Sigmoid colon (tissue), 7 donors: Measurements from ENCODE around the gene FBXO46. TPM values are rescaled to one million over a fixed set of nuclear protein-coding genes. Genes with fewer than 3 reads are reported as not detected.
"Not testable (repeated sequence)": the region's sequence is repeated elsewhere in the genome, so short reads cannot be mapped to it uniquely, and the experiment has no call there.

Source experiments
- DNase-seq: peaks from one replicate; pipeline ENCODE4 v3.0.0-alpha.2; 2019
- H3K27ac ChIP-seq, 4 donors: fragments of 200-600 bp; sonication (generic); one replicate each; pipeline ENCODE4 v1.5.1; 2016 to 2019; ENCODE audit warnings: mild to moderate bottlenecking in 1 of 4
- H3K27me3 ChIP-seq, 3 donors: fragments of 200-600 bp; sonication (generic); one replicate each; pipeline ENCODE4 v1.5.1; 2019; ENCODE audit warnings: mild to moderate bottlenecking in 1 of 3
- H3K36me3 ChIP-seq, 4 donors: fragments of 200-600 bp; sonication (generic); one replicate each; pipeline ENCODE4 v1.5.1; 2016 to 2019
- H3K4me1 ChIP-seq, 4 donors: fragments of 200-600 bp; sonication (generic); one replicate each; pipeline ENCODE4 v1.5.1; 2017 to 2019
- H3K4me3 ChIP-seq, 4 donors: fragments of 200-600 bp; sonication (generic); one replicate each; pipeline ENCODE4 v1.5.1; 2017 to 2019; ENCODE audit warnings: mild to moderate bottlenecking in 2 of 4, moderate library complexity in 1 of 4
- H3K9me3 ChIP-seq, 4 donors: fragments of 200-600 bp in 3 of 4; sonication (generic) in 3 of 4; one replicate each; pipeline versions ENCODE4 v1.5.1 to v1.6.1; 2013 to 2019
- EP300 ChIP-seq, 4 donors: sonication (generic); formaldehyde crosslinking; IDR thresholded peaks; one replicate each; pipeline ENCODE4 v1.6.1; 2017; ENCODE audit warnings: antibody characterized with exemption in 4 of 4
- POLR2A ChIP-seq, 2 donors: fragments of 450-650 bp; IDR thresholded peaks; one replicate each; pipeline ENCODE4 v1.6.1; 2016; ENCODE audit warnings: antibody characterized with exemption in 2 of 2, mild to moderate bottlenecking in 2 of 2, moderate library complexity in 2 of 2
- POLR2AphosphoS5 ChIP-seq, 4 donors: sonication (generic); formaldehyde crosslinking; IDR thresholded peaks; one replicate each; pipeline ENCODE4 v1.6.1; 2017; ENCODE audit warnings: antibody characterized with exemption in 4 of 4
- WGBS, 2 donors: extraction: QIAGEN DNeasy Blood & Tissue Kit; methylation state at CpG; one replicate each; pipeline ENCODE4 v1.1.7; 2013; 5-methylcytosine and 5-hydroxymethylcytosine counted together
- intact Hi-C: fragments of 100-400 bp; cut with DNase I; formaldehyde crosslinking; loops from one replicate; pipeline ENCODE4 v1.15.1; 2023
- polyA plus RNA-seq, 3 donors: library from polyadenylated mRNA; stranded (reverse); fragments of 200-250 nt; gene quantifications; one replicate each; pipeline ENCODE4 v1.2.3, GENCODE V29; 2013
- total RNA-seq, 4 donors: library from RNA; depleted of rRNA; stranded (reverse); fragments of >200 nt; gene quantifications; one replicate each; pipeline ENCODE4 v1.1.0, GENCODE V29; 2016
- TF ChIP-seq, protein P1 (sequence below), 4 experiments: fragments of 450-650 bp in 3 of 4; fragments of 200-600 bp in 1 of 4; IDR thresholded peaks; one replicate each; pipeline ENCODE4 v1.5.1; 2016 to 2019; ENCODE audit warnings: antibody characterized with exemption in 4 of 4, mild to moderate bottlenecking in 3 of 4, moderate library complexity in 2 of 4
- donor health status: healthy with polysubstance abuse.
- donor health status: Bipolar disorder and iron deficiency.
- donor health status: healthy.

Gene FBXO46
- total and polyA plus RNA-seq, 7 donors = 7.1 to 16.5 (median 9.5) TPM

DNA sequence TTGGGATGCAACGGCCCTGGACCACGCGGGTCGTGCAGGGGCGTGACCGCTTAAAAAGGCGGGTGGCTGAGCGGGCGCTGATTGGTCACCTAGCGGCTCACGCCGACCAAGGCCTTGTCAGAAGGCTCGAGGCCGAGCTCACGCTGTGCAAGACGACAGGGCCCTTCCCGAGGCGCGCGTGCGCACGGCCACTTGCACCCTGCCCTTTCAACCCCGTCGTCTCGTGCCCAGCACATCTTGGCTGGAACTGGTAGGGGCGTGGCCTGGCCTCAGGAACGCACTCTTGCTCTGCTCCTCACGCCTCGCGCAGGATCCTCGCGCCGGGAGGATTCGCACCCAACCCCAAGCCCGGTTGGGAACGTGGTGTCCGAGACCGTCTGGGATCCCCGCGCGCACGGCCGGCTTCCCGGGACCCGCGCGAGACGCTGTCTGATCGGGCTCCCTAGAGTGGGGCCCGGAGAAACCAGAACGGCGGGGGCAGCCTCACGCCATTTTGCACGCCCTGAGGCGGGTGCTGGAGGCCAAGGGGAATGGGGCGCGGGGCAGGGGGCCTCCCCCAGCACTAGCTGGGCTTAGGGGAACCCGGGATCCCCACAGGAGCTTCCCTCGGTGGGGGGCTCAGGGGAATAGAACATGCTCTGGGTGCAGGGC is 2.6 kb upstream of the FBXO46 start, which contains the start of gene MEIOSIN:
Gene MEIOSIN, plus strand, starts transcription at position 280 of the 651 bp plus-strand sequence. CDS start 1,938 bp downstream, outside the sequence.
- peaks cover 0 to 23% (median 17%) of the 10 kb centered on the region in 4 donors for H3K4me1 ChIP-seq
- no peaks in the 10 kb centered on the region for H3K36me3 ChIP-seq
- H3K4me3 ChIP-seq = no peak within 1 kb of the TSS
- H3K27me3 ChIP-seq = no peaks in the 10 kb centered on the region
- TF ChIP-seq POLR2A (IDR thresholded peaks at IDR 0.05) (no peak), POLR2AphosphoS5 (IDR thresholded peaks at IDR 0.05) (no peak), EP300 (IDR thresholded peaks at IDR 0.05) (no peak)
- TF ChIP-seq, protein P1, sequence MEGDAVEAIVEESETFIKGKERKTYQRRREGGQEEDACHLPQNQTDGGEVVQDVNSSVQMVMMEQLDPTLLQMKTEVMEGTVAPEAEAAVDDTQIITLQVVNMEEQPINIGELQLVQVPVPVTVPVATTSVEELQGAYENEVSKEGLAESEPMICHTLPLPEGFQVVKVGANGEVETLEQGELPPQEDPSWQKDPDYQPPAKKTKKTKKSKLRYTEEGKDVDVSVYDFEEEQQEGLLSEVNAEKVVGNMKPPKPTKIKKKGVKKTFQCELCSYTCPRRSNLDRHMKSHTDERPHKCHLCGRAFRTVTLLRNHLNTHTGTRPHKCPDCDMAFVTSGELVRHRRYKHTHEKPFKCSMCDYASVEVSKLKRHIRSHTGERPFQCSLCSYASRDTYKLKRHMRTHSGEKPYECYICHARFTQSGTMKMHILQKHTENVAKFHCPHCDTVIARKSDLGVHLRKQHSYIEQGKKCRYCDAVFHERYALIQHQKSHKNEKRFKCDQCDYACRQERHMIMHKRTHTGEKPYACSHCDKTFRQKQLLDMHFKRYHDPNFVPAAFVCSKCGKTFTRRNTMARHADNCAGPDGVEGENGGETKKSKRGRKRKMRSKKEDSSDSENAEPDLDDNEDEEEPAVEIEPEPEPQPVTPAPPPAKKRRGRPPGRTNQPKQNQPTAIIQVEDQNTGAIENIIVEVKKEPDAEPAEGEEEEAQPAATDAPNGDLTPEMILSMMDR (IDR thresholded peaks at IDR 0.05) = no peak
- 95% methylated on average over 59 of the region's 59 CpGs for WGBS, 2 donors
- no peaks in the 10 kb centered on the region for H3K9me3 ChIP-seq
- DNase-seq = no peak
- intact Hi-C loops = no loop called here
- no peak within 1 kb of the TSS for H3K27ac ChIP-seq

DNA sequence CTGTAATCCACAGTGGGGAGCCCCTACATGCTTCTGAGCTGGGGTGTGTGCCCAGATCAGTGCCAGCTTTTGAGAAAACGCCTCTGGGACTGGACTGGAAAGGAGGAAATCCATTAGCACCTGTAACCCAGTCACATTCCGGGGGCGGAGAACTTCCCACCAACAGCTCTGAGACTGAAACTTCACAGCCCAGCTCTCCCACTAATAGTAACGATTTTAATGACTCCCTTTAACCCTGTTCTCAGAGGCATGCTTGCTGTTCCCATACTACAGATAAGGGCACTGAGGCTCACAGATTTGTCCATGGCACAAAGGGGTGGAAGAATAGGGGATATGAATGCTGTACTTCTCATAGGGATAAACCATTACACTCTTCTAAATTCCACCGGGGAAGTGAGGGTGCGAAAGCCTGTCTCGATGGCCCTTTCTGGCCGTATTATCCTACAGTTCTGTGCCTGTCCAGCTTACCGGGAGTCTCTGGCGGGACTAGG is 851 bp downstream of the FBXO46 start:
- TF ChIP-seq POLR2A (IDR thresholded peaks at IDR 0.05) = no peak
- TF ChIP-seq EP300 (IDR thresholded peaks at IDR 0.05) = no peak
- TF ChIP-seq POLR2AphosphoS5 (IDR thresholded peaks at IDR 0.05) = no peak
- TF ChIP-seq, protein P1 (IDR thresholded peaks at IDR 0.05) = no peak
- Histone ChIP-seq H3K27me3 (no peaks in the 10 kb centered on the region), H3K36me3 (peaks cover 0 to 6% (median 0%) of the 10 kb centered on the region in 4 donors), H3K4me3 (peak overlapping the region; percentile 87 to 91 (median 88)), H3K4me1 (peaks cover 0 to 25% (median 20%) of the 10 kb centered on the region in 4 donors), H3K9me3 (no peaks in the 10 kb centered on the region), H3K27ac (peak overlapping the region; percentile 76 to 87 (median 84))
- WGBS, 2 donors = 3 to 21% methylated on average over 10 of the region's 10 CpGs
- intact Hi-C loops = loop anchor here (2.0 kb wide), 2 partner anchors 37 to 39 kb away; partner anchors contain the start of genes QPCTL and SIX5
- DNase-seq = no peak

DNA sequence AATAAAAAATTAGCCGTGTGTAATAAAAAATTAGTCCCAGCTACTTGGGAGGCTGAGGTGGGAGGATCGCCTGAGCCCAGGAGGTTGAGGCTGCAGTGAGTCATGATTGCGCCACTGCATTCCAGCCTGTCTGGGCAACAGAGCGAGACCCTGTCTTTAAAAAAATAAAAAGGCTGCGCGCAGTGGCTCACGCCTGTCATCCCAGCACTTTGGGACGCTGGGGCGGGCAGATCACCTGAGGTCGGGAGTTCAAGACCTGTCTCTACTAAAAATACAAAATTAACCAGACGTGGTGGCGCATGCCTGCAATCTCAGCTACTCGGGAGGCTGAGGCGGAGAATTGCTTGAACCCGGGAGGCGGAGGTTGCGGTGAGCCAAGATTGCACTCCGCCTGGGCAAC is 2.0 kb downstream of the FBXO46 start:
- WGBS, 2 donors = 96% methylated on average over 18 of the region's 18 CpGs
- DNase-seq, H3K9me3 ChIP-seq, intact Hi-C loops, H3K27ac ChIP-seq, H3K27me3 ChIP-seq, H3K36me3 ChIP-seq, H3K4me3 ChIP-seq: not testable (repeated sequence)
- peaks cover 0 to 25% (median 20%) of the 10 kb centered on the region in 4 donors for H3K4me1 ChIP-seq

DNA sequence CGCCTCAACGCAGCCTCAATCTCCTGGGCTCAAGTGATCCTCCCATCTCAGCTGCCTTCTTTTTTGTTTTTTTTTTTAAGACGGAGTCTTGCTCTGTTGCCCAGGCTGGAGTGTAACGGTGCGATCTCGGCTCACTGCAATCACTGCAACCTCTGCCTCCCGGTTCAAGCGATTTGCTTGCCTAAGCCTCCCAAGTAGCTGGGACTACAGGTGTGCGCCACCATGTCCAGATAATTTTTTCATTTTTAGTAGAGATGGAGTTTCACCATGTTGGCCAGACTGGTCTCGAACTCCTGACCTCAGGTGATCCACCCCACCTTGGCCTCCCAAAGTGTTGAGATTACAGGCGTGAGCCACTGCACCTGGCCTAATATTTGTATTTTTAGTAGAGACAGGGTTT is 10.6 kb downstream of the FBXO46 start:
- intact Hi-C loops, DNase-seq: not testable (repeated sequence)
- WGBS, 2 donors = 96 to 97% methylated on average over 11 of the region's 11 CpGs

DNA sequence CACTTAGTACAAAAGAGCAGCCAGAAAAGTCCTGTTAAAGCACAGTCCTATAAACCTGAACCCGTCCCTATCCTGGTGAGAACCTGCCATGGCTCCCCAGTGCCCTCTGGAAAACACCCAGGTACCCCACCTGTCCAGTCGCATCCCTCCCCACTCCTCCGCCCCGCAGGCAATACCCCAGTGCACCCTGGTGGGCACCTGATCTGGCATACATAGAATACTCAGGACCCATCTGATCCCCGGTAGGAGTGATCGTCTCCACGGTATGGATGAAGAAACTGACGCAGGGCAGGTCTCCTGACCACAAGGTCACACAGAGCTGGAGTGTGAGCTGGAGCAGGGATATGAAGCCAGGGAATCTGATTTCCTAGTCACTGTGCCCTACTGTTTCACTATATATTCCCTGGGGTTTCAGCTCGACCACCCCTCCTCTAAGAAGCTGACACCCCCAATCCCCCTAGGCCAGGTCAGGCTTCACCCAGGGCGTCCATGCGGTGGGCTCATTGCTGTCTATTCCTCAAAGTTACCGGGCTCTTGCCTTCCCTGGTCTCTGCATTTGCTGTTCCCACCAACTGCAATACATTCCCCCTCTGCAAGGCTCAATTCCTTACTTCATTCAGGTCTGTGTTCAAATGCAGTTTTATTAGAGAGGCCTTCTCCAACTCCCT is 12.6 kb downstream of the FBXO46 start:
- intact Hi-C loops = loop anchor here (1.0 to 2.0 kb wide), 3 partner anchors 26 to 62 kb away; partner anchors contain the start of gene QPCTL
- TF ChIP-seq POLR2A (IDR thresholded peaks at IDR 0.05) = no peak
- TF ChIP-seq, protein P1 (IDR thresholded peaks at IDR 0.05) = no peak
- no peak for TF ChIP-seq EP300 (IDR thresholded peaks at IDR 0.05)
- TF ChIP-seq POLR2AphosphoS5 (IDR thresholded peaks at IDR 0.05) = no peak
- Histone ChIP-seq H3K4me1 (peaks cover 0 to 19% (median 17%) of the 10 kb centered on the region in 4 donors), H3K4me3 (peak overlapping the region; percentile 41 to 75 (median 62)), H3K9me3 (no peaks in the 10 kb centered on the region), H3K27me3 (no peaks in the 10 kb centered on the region), H3K27ac (peak overlapping the region; percentile 87 to 95 (median 88)), H3K36me3 (peaks cover 0 to 9% (median 3%) of the 10 kb centered on the region in 4 donors)
- 39 to 57% methylated on average over 12 of the region's 12 CpGs for WGBS, 2 donors
- DNase-seq = peak; percentile 75

More for the DNA sequence above, 10.6 kb downstream of the FBXO46 start:
- H3K27me3 ChIP-seq, H3K9me3 ChIP-seq, H3K4me3 ChIP-seq: not testable (repeated sequence)
- peaks cover 0 to 11% (median 4%) of the 10 kb centered on the region in 4 donors for H3K36me3 ChIP-seq
- peak overlapping the region in 1 of 4 donors; percentile 7 for H3K27ac ChIP-seq
- H3K4me1 ChIP-seq = peaks cover 0 to 19% (median 17%) of the 10 kb centered on the region in 4 donors
